ENCODE data around the gene UHRF1. TPM values are rescaled to one million over a fixed set of nuclear protein-coding genes. Genes with fewer than 3 reads are reported as not detected.

UHRF1 gene
- total RNA-seq, 1 donor from 2014 or later: 5.3 TPM

DNA sequence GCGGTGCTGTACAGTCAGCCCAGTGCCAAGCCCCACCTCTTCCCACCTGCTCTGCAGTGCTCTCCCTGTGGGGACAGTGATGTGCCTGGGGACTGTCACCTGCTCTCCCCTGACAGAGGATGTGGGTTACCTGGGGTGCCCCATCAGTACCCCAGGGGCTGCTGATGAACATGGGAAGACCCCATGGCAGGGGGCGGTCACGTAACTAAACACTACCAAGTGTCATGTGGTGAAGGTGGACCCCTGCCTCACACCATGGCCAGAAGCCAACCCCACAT lies 72.3 kb downstream of the UHRF1 start:
- TF ChIP-seq, protein P1, sequence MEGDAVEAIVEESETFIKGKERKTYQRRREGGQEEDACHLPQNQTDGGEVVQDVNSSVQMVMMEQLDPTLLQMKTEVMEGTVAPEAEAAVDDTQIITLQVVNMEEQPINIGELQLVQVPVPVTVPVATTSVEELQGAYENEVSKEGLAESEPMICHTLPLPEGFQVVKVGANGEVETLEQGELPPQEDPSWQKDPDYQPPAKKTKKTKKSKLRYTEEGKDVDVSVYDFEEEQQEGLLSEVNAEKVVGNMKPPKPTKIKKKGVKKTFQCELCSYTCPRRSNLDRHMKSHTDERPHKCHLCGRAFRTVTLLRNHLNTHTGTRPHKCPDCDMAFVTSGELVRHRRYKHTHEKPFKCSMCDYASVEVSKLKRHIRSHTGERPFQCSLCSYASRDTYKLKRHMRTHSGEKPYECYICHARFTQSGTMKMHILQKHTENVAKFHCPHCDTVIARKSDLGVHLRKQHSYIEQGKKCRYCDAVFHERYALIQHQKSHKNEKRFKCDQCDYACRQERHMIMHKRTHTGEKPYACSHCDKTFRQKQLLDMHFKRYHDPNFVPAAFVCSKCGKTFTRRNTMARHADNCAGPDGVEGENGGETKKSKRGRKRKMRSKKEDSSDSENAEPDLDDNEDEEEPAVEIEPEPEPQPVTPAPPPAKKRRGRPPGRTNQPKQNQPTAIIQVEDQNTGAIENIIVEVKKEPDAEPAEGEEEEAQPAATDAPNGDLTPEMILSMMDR (IDR thresholded peaks at IDR 0.05; ENCODE audit: insufficient read depth, low read length, severe bottlenecking): no peak

DNA sequence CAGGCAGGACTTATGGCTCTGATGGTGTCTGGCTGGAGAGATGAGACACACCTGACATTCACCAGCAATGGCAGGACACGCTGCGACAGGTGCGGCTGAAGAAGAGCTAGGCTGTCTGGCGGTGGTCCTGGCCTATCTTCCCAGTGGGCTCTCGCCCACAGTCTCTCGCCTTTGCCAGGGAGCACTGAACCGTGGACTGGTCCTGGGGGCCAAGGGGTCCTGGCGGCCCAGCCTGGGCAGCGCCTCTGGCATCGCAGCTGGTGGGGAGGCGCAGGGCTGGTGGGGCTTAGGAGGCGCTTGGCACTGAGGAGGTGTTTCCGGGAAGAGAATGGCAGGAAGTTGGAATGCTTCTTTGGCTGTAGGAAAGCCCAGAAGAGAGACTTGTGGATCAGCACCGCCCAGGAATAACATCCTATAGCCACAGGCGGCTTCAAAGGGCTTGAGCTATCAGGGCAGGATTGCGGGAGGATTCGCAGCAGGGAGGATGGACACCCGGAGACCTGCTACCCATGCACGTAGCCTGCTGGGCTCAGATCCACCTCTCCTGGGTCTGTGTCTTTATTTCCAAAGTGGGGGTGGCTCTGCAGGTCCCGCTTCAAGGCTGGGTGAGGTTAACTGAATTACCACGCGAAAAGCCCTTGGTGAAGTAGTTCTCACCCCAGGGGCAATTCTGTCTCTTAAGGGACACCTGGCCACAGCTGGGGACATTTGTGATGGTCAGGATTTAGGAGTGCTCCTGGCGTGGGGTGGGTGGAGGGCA lies 74.2 kb downstream of the UHRF1 start:
- Histone ChIP-seq H3K27me3 (ENCODE audit: control insufficient read depth, insufficient read depth, low read length) (no peaks in the 10 kb centered on the region), H3K4me3 (ENCODE audit: low read depth, low read length) (no peak overlapping the region), H3K36me3 (ENCODE audit: control insufficient read depth, insufficient read depth, low read length) (peaks cover 5% of the 10 kb centered on the region)
- TF ChIP-seq, protein P1 (IDR thresholded peaks at IDR 0.05; ENCODE audit: insufficient read depth, low read length, severe bottlenecking): no peak
- FAIRE-seq (no peak), DNase-seq (ENCODE audit: low read depth) (no peak)

More for the DNA sequence above, 72.3 kb downstream of the UHRF1 start:
- FAIRE-seq (no peak), DNase-seq (ENCODE audit: low read depth) (no peak)
- peaks cover 6% of the 10 kb centered on the region for H3K36me3 ChIP-seq (ENCODE audit: control insufficient read depth, insufficient read depth, low read length)
- H3K27me3 ChIP-seq (ENCODE audit: control insufficient read depth, insufficient read depth, low read length): no peaks in the 10 kb centered on the region
- no peak overlapping the region for H3K4me3 ChIP-seq (ENCODE audit: low read depth, low read length)

DNA sequence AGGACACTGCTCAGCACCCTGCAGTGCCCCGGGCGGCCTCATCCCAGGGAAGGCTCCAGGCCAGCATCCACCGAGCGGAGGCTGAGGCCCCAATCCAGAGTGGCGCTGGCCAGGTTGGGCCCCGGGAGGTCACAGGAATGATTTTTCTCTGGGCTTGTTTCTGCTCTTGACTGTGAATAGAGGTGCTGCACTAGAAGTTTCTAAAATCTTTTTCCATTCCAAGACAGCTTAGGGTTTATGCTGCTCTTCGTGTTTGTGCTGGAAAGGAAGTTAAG lies 74.7 kb downstream of the UHRF1 start:
- no peak for FAIRE-seq
- TF ChIP-seq, protein P1 (IDR thresholded peaks at IDR 0.05; ENCODE audit: insufficient read depth, low read length, severe bottlenecking): no peak
- no peak overlapping the region for H3K4me3 ChIP-seq (ENCODE audit: low read depth, low read length)
- H3K27me3 ChIP-seq (ENCODE audit: control insufficient read depth, insufficient read depth, low read length): no peaks in the 10 kb centered on the region
- DNase-seq (ENCODE audit: low read depth): no peak
- peaks cover 5% of the 10 kb centered on the region for H3K36me3 ChIP-seq (ENCODE audit: control insufficient read depth, insufficient read depth, low read length)

DNA sequence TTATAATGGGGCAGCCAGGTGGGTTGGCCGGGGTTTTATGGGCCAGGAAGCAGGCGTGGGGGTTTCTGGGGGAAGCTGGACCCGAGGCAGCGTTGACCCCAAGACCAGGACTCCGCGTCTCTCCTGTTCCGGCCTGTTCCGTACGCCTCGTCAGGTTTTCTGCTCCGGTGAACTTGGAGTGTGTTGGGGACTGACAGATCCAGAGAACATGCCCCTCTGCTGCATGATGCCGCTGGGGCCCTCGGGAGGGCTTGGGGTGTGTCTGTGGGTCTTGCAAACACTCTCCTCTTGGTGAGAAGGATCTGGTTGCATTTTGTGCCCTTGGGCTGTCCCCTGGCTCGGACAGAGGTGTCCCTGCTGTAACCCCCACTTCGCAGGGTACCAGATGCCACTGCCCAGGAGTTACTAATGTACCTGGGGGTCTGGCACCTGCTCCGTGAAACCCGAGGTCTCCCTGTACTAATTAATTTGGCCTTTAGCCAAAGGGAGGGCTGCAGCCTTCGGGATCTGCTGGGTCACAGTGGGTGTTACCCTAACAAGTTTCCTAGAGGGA lies 75.2 kb downstream of the UHRF1 start:
- TF ChIP-seq, protein P1 (IDR thresholded peaks at IDR 0.05; ENCODE audit: insufficient read depth, low read length, severe bottlenecking): no peak
- Histone ChIP-seq H3K4me3 (ENCODE audit: low read depth, low read length) (no peak overlapping the region), H3K36me3 (ENCODE audit: control insufficient read depth, insufficient read depth, low read length) (peaks cover 4% of the 10 kb centered on the region), H3K27me3 (ENCODE audit: control insufficient read depth, insufficient read depth, low read length) (no peaks in the 10 kb centered on the region)
- FAIRE-seq: no peak
- DNase-seq (ENCODE audit: low read depth): no peak

DNA sequence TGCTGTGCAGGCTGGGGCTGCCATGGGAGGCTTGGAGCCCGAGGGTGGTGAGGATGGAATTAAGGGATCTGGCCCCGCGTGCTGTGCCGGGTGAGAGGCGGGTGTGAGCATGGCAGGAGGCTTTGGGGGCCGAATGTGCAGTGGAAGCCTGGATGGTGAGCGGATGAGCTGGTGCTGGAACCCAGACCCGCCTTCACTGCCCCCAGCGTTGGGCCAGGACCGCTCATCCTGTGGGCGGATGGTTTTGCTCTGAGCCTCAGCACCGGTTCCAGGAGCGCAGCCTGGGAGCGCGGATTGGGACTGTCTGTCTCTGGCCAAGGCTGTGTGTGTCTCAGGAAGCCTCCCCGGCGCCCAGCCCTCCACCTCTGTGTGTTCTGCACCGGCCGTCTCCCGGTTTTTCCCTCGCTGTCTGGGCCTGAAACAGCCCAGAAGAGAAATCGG lies 76.3 kb downstream of the UHRF1 start:
- Histone ChIP-seq H3K4me3 (ENCODE audit: low read depth, low read length) (no peak overlapping the region), H3K36me3 (ENCODE audit: control insufficient read depth, insufficient read depth, low read length) (peaks cover 4% of the 10 kb centered on the region), H3K27me3 (ENCODE audit: control insufficient read depth, insufficient read depth, low read length) (no peaks in the 10 kb centered on the region)
- DNase-seq (ENCODE audit: low read depth): no peak
- TF ChIP-seq, protein P1 (IDR thresholded peaks at IDR 0.05; ENCODE audit: insufficient read depth, low read length, severe bottlenecking): no peak
- peak; percentile 18 for FAIRE-seq

DNA sequence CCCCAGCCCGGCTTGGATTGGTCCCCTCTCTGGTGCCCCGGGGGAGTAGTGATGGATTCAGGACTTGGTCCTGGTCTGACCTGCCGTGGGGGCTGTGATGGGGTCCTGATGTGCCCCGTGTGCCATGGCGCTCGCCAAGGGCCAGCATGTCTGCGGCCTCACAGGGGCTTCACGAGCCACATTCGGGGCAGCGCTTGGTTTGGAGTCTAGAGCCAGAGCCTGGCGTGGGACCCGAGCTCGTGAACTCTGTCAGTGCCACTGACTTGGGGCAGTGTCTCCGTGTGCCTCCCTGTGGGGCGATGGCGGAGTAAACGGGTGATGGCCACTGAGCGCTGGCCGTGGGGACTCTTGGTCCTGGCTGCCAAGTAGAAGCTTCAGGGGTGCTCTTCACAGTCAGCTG lies 76.8 kb downstream of the UHRF1 start:
- TF ChIP-seq, protein P1 (IDR thresholded peaks at IDR 0.05; ENCODE audit: insufficient read depth, low read length, severe bottlenecking): no peak

More for the DNA sequence above, 76.8 kb downstream of the UHRF1 start:
- peaks cover 4% of the 10 kb centered on the region for H3K36me3 ChIP-seq (ENCODE audit: control insufficient read depth, insufficient read depth, low read length)
- DNase-seq (ENCODE audit: low read depth): no peak
- no peak overlapping the region for H3K4me3 ChIP-seq (ENCODE audit: low read depth, low read length)
- no peaks in the 10 kb centered on the region for H3K27me3 ChIP-seq (ENCODE audit: control insufficient read depth, insufficient read depth, low read length)
- no peak for FAIRE-seq
